ENCODE results near the gene CEP112.

DNA sequence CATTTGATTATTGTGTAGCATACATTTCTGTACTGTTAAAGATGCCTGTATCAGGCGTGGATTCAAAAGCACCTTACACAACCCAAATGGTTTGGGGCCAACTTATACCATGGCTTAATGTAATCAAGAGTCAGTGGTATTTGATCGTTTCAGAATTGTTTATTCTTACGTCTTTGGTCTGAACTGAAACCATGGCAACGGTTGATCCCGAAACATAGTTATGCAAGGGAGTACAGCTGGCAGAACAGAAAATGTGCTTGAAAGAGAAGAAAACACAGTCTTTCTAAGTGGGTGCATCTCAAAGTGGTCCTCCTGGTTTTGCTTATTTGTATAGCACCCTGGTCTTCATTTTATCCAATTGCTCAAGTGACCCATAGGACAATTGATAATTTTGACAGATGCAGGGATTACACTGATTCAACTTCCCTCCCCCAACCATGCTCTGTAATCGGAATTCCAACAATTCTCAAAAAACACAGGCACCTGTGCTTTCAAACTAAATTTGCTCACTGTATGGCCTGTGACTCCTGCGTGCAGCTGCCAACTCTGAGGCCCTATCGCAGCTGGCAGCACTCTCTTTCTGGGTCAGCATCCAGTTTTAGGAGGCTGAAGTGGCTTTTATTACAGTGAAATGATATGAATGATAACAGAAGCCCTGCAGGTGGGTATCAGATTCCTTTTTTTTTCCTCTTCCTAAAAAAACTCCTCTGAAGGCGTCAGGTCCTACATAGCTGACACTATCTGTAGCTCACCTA is 553.5 kb downstream of the CEP112 start:
- no peak for TF ChIP-seq POLR2A (IDR thresholded peaks at IDR 0.05; ENCODE audit: extremely low read depth, insufficient read length)
- TF ChIP-seq, protein P1, sequence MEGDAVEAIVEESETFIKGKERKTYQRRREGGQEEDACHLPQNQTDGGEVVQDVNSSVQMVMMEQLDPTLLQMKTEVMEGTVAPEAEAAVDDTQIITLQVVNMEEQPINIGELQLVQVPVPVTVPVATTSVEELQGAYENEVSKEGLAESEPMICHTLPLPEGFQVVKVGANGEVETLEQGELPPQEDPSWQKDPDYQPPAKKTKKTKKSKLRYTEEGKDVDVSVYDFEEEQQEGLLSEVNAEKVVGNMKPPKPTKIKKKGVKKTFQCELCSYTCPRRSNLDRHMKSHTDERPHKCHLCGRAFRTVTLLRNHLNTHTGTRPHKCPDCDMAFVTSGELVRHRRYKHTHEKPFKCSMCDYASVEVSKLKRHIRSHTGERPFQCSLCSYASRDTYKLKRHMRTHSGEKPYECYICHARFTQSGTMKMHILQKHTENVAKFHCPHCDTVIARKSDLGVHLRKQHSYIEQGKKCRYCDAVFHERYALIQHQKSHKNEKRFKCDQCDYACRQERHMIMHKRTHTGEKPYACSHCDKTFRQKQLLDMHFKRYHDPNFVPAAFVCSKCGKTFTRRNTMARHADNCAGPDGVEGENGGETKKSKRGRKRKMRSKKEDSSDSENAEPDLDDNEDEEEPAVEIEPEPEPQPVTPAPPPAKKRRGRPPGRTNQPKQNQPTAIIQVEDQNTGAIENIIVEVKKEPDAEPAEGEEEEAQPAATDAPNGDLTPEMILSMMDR (IDR thresholded peaks at IDR 0.05; ENCODE audit: low read depth, low read length), result no peak

Data from NB4 (cell line).